NCI-H82 treated with DMSO at 0.1 percent for 48 hours (cell line): Measurements from ENCODE around the gene PUM1.

ENCODE experiments used
- DNase-seq: peaks from one replicate; lab custom pipeline; 2025; ENCODE audit not compliant: unreplicated experiment; lab: John Stamatoyannopoulos, UW

Gene PUM1

GRCh38 chr1:30908696-30909364 lies 156.7 kb downstream of the PUM1 start, which contains the start of gene SDC3:
TSS of gene SDC3 (minus strand) at chr1:30908758. CDS start at chr1:30908586, 172 bp downstream.
- no peak for DNase-seq

GRCh38 chr1:30908316-30908695 lies 157.2 kb downstream of the PUM1 start:
- no peak for DNase-seq

GRCh38 chr1:30907481-30908315 lies 157.8 kb downstream of the PUM1 start:
- no peak for DNase-seq

GRCh38 chr1:30906631-30907441 lies 158.7 kb downstream of the PUM1 start:
- DNase-seq = no peak

GRCh38 chr1:30905916-30906620 lies 159.4 kb downstream of the PUM1 start:
- no peak for DNase-seq

- no peak for DNase-seq
These were observed 160.1 kb downstream of the PUM1 start for GRCh38 chr1:30905403-30905802.

GRCh38 chr1:30904962-30905335 lies 160.6 kb downstream of the PUM1 start:
- DNase-seq = no peak

- no peak for DNase-seq
These were observed 161.1 kb downstream of the PUM1 start for GRCh38 chr1:30904191-30904961.

- no peak for DNase-seq
These were observed 162.0 kb downstream of the PUM1 start for GRCh38 chr1:30903343-30904034.

GRCh38 chr1:30902593-30903290 lies 162.8 kb downstream of the PUM1 start:
- no peak for DNase-seq

- DNase-seq = no peak
These were observed 163.5 kb downstream of the PUM1 start for GRCh38 chr1:30901798-30902581.

- no peak for DNase-seq
These were observed 164.5 kb downstream of the PUM1 start for GRCh38 chr1:30900931-30901560.

GRCh38 chr1:30900486-30900885 lies 165.0 kb downstream of the PUM1 start:
- no peak for DNase-seq

GRCh38 chr1:30899577-30900389 lies 165.7 kb downstream of the PUM1 start:
- no peak for DNase-seq

- no peak for DNase-seq
These were observed 167.3 kb downstream of the PUM1 start for GRCh38 chr1:30898031-30898815.

GRCh38 chr1:30896905-30897304 lies 168.6 kb downstream of the PUM1 start:
- no peak for DNase-seq
